GM12801 (cell line): ENCODE data around the gene HSPA2.

Source experiments
- TF ChIP-seq, protein P1 (sequence below): IDR thresholded peaks from one replicate; pipeline ENCODE4 v1.5.1; 2011; ENCODE audit warnings: control low read depth; ENCODE audit not compliant: insufficient read length; ENCODE audit errors: extremely low read depth

HSPA2 gene

DNA sequence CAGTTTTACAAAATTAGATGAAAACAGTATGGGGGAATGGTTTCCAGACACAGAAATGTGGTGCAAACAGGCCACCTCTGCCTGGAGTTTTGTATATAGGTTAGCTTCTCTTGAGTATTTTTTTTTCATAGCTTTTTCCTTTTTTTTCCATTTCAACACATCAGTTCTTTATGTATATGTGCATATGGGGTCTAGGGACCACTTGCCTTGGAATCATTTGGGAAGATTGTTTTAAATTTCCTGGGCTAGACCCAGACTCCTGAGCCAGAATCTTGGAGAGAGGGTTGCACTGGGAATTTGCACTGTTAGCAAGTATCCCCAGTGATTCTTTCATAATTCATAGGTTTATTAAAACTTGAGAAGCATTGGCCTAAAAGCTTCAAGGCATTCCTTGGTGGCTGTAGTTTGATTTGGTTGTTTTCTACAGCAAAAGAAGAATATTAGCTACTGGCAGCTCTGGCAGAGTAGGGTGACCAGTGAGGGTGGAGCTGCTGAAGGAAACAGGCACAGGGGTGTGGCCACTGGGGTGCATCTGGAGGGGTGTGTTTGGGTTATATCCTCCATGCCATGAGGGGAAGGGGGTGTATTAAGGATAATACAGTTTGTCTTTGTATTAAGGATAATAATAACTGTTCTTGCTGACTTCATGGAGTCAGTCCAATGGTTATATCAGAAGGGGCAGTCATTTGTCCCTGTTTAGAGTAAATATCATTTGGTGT lies 32.0 kb downstream of the HSPA2 start:
- TF ChIP-seq, protein P1, sequence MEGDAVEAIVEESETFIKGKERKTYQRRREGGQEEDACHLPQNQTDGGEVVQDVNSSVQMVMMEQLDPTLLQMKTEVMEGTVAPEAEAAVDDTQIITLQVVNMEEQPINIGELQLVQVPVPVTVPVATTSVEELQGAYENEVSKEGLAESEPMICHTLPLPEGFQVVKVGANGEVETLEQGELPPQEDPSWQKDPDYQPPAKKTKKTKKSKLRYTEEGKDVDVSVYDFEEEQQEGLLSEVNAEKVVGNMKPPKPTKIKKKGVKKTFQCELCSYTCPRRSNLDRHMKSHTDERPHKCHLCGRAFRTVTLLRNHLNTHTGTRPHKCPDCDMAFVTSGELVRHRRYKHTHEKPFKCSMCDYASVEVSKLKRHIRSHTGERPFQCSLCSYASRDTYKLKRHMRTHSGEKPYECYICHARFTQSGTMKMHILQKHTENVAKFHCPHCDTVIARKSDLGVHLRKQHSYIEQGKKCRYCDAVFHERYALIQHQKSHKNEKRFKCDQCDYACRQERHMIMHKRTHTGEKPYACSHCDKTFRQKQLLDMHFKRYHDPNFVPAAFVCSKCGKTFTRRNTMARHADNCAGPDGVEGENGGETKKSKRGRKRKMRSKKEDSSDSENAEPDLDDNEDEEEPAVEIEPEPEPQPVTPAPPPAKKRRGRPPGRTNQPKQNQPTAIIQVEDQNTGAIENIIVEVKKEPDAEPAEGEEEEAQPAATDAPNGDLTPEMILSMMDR, result no peak

GRCh38 chr14:64573109-64573508 lies 32.6 kb downstream of the HSPA2 start:
- TF ChIP-seq, protein P1, result no peak

DNA sequence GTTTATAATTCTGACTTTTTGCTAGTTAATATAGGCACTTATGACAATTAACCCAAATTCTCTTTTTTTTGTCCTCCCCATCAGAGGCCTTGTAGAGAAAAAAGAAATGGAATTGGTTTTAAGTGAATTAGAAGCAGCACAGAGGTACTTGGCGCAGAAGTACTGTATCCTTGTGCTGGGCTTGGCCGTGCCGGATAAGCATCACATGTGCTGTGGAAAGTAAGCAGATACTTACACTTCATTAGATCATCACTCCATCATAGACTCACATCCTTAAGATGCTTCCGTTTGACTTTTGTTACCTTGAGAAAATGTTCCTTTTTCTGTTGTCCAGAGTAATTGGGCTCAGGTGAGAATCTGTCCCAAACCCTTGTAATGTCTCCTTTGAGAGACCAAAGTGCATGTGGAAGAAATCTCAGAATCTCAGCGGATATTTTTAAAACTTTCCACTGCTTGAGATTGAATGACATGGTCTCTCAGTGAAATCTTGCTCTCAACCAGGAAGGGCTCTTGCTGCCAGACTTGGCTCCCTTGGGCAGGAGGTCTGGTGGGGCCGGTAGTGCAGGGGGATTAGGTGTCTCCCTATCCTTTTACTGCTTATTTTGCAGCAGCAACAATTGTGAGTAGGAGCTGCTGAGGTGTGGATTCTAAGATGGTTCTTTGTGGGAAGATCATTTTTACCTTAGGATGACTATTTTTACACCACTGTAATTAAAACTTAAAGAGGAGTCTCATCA lies 34.0 kb downstream of the HSPA2 start:
- TF ChIP-seq, protein P1, result no peak

DNA sequence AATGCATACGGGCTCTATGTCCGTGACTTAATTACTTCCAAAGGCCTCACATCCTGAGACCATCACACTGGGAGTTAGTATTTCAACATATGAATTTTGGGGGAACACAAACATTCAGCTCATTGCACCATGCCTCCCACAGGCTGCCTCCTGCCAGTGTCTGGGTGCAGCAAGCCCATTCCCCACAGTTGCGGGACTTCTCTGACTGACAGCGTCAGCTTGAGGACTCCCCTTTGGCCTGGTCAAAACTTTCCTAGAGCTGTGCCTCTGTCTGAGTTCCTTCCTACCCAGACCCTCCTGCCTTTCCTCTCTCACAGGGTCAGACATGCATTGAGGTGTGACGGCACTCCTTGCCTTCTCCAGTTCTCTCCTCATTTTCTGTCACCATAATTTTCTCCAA lies 36.7 kb downstream of the HSPA2 start:
- TF ChIP-seq, protein P1, result no peak

DNA sequence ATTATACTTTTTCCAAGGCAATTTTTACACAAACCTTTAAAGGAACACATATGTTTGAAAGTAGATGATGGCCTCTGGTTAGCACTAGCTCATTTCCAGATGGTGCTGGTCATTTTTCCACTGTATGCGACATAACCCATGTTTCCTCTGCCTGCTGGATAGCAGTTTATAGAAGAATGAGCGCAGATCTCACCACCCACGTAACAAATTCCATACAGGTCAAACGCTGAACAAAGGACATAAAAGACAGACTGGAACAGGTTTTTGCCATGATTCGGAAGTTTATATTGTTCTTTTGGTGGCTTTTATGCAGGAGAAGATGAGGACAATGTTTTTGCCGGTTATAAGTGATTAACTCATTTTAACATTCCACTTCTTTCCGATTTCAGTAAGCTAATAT lies 39.9 kb downstream of the HSPA2 start:
- TF ChIP-seq, protein P1, result no peak

DNA sequence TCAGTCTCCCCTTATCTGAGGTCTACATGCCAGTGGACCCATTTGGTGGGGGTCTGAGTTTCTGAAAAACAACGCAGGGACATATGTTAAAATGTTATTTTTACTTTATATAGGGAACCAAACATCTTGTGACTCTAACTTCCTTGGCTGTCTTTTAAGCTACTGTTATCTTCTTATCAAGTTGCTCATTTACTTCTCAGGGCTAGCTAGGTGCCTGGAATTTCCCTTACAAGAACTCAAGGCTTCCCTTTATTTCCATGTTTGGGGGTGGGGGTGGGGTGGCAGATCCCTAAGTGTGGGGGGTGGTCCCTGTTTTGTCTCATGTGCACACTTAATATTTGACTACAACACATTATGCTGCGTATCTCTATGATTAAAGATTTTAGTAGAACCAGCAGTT lies 40.8 kb downstream of the HSPA2 start:
- TF ChIP-seq, protein P1, result no peak

DNA sequence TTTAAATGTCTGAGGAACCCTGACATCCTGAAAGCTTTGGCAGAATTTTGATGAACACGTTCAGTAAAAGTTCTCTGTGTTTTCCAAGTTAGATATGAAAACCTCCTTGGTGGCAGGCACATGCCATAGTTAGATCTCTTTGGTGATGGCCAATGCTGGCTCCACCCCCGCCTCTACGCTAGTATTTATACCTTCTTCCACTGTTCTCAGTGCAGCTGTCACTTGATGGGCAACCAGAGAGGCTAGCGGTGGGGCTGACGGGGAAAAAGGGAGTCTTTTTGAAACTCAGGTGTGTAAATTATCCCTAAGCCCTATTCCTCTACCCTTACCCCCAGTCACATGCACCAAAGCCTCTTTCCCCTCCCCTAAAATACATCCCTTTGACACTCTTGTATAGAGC lies 41.3 kb downstream of the HSPA2 start:
- TF ChIP-seq, protein P1, result no peak
